ENCODE measurements around the gene USP36. TPM values are rescaled to one million over a fixed set of nuclear protein-coding genes. Genes with fewer than 3 reads are reported as not detected.

USP36 gene
- total RNA-seq: 60.1 TPM

GRCh38 chr17:78840780-78841611, at the start of gene USP36:
TSS of gene USP36 (minus strand) at chr17:78840814. CDS start at chr17:78836363, 4,451 bp downstream.

GRCh38 chr17:78781893-78782304, 58.7 kb downstream of the USP36 start, which contains the start of gene CYTH1:
TSS of gene CYTH1 (minus strand) at chr17:78782273. CDS start at chr17:78782223, 50 bp downstream.

Other genes starting within 250 kb of the USP36 start
- 37.5 TPM for gene CYTH1, start 58.5 kb downstream of the USP36 start, total RNA-seq
- gene CEP295NL, start 62.4 kb upstream of the USP36 start, total RNA-seq: 8.1 TPM
- 86.2 TPM for gene TIMP2, start 84.6 kb upstream of the USP36 start, total RNA-seq
- 206 TPM for gene LGALS3BP, start 139.1 kb upstream of the USP36 start, total RNA-seq
- 35.6 TPM for gene CANT1, start 168.9 kb upstream of the USP36 start, total RNA-seq
- 8.8 TPM for gene C1QTNF1, start 183.4 kb upstream of the USP36 start, total RNA-seq
- gene ENGASE, start 234.0 kb upstream of the USP36 start, total RNA-seq: 39.6 TPM

Measured in metanephros (tissue), 1 donor.